NB4 (cell line): Measurements from ENCODE around the gene ZMYND8.

ENCODE experiments used
- MYC ChIP-seq: IDR thresholded peaks from 2 replicates; pipeline ENCODE4 v1.6.1; 2011; ENCODE audit warnings: low read depth, low read length
- POLR2A ChIP-seq: IDR thresholded peaks from 2 replicates; pipeline ENCODE4 v1.6.1; 2011; ENCODE audit warnings: mild to moderate bottlenecking; ENCODE audit not compliant: insufficient read length; ENCODE audit errors: extremely low read depth
- TF ChIP-seq, protein P1 (sequence below): IDR thresholded peaks from one replicate; pipeline ENCODE4 v1.5.1; 2012; ENCODE audit warnings: low read depth, low read length
- TF ChIP-seq, protein P2 (sequence below): IDR thresholded peaks from 2 replicates; pipeline ENCODE4 v1.6.1; 2011; ENCODE audit warnings: low read depth, low read length

DNA sequence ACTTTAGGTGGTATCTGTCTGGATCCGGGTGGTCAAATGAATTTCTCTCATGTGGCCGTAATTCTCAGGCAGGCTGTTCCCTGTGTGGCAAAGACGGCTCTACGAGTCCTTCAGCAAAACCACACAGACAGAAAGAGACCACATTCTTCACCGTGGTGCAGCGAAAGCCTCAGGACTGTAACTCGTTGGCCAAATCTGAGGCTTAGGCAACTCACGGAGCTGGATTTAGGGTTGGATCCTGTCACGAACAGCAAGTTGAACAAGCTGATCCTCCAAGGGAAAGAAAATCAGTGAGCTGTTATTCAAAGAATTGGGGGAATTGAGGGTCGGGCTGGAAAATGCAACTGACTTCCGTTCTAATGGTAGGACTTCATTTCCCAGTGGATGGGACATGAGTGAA is 167.4 kb downstream of the ZMYND8 start:
- TF ChIP-seq, protein P1, sequence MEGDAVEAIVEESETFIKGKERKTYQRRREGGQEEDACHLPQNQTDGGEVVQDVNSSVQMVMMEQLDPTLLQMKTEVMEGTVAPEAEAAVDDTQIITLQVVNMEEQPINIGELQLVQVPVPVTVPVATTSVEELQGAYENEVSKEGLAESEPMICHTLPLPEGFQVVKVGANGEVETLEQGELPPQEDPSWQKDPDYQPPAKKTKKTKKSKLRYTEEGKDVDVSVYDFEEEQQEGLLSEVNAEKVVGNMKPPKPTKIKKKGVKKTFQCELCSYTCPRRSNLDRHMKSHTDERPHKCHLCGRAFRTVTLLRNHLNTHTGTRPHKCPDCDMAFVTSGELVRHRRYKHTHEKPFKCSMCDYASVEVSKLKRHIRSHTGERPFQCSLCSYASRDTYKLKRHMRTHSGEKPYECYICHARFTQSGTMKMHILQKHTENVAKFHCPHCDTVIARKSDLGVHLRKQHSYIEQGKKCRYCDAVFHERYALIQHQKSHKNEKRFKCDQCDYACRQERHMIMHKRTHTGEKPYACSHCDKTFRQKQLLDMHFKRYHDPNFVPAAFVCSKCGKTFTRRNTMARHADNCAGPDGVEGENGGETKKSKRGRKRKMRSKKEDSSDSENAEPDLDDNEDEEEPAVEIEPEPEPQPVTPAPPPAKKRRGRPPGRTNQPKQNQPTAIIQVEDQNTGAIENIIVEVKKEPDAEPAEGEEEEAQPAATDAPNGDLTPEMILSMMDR, result no peak
- TF ChIP-seq POLR2A (no peak), MYC (no peak)
- TF ChIP-seq, protein P2, sequence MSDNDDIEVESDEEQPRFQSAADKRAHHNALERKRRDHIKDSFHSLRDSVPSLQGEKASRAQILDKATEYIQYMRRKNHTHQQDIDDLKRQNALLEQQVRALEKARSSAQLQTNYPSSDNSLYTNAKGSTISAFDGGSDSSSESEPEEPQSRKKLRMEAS, result no peak
